Spleen (tissue), 11 donors: ENCODE measurements around the gene LRRC53. TPM values are rescaled to one million over a fixed set of nuclear protein-coding genes. Genes with fewer than 3 reads are reported as not detected.

ENCODE experiments used
- DNase-seq: peaks from one replicate; pipeline ENCODE4 v3.0.0-alpha.2; 2020
- H3K27ac ChIP-seq, 8 donors: fragments of 200-600 bp; sonication (generic) in 7 of 8; 1 replicate in 4 of 8; 2 replicates in 4 of 8; pipeline versions ENCODE4 v1.5.0 to v1.8.0; 2016 to 2021; ENCODE audit warnings: inconsistent platforms in 4 of 8, mild to moderate bottlenecking in 4 of 8, moderate library complexity in 1 of 8
- H3K27me3 ChIP-seq, 7 donors: fragments of 200-600 bp; sonication (generic) in 6 of 7; replicated peaks in 1 of 7; 1 replicate in 4 of 7; 2 replicates in 3 of 7; pipeline versions ENCODE4 v1.5.0 to v1.8.0; 2016 to 2021; ENCODE audit warnings: inconsistent platforms in 3 of 7, mild to moderate bottlenecking in 1 of 7
- H3K36me3 ChIP-seq, 6 donors: fragments of 200-600 bp; sonication (generic) in 5 of 6; 1 replicate in 4 of 6; 2 replicates in 2 of 6; pipeline versions ENCODE4 v1.5.0 to v1.8.0; 2016 to 2021; ENCODE audit warnings: inconsistent platforms in 2 of 6
- H3K4me1 ChIP-seq, 6 donors: fragments of 200-600 bp; sonication (generic) in 5 of 6; 1 replicate in 3 of 6; 2 replicates in 3 of 6; pipeline versions ENCODE4 v1.5.0 to v1.8.0; 2016 to 2021; ENCODE audit warnings: inconsistent platforms in 3 of 6
- H3K4me3 ChIP-seq, 8 donors: fragments of 200-600 bp; sonication (generic) in 7 of 8; 1 replicate in 4 of 8; 2 replicates in 4 of 8; pipeline versions ENCODE4 v1.5.0 to v1.8.0; 2016 to 2021; ENCODE audit warnings: inconsistent platforms in 4 of 8, mild to moderate bottlenecking in 4 of 8, moderate library complexity in 2 of 8
- H3K9me3 ChIP-seq, 8 donors: fragments of 200-600 bp; sonication (generic) in 7 of 8; 1 replicate in 4 of 8; 2 replicates in 4 of 8; pipeline versions ENCODE4 v1.5.0 to v1.8.0; 2016 to 2021; ENCODE audit warnings: inconsistent platforms in 4 of 8
- POLR2A ChIP-seq, 3 donors: fragments of 450-650 bp; IDR thresholded peaks; one replicate each; pipeline ENCODE4 v1.5.1; 2017; ENCODE audit warnings: antibody characterized with exemption in 3 of 3, mild to moderate bottlenecking in 1 of 3
- POLR2AphosphoS5 ChIP-seq, 3 donors: sonication (generic); formaldehyde crosslinking; IDR thresholded peaks; one replicate each; pipeline ENCODE4 v1.5.1; 2017; ENCODE audit warnings: antibody characterized with exemption in 3 of 3
- WGBS, 5 donors: extraction: QIAGEN DNeasy Blood & Tissue Kit in 3 of 5; methylation state at CpG; one replicate each; pipeline versions ENCODE4 v1.1.5 to v1.1.7; 2013 to 2018; 5-methylcytosine and 5-hydroxymethylcytosine counted together
- intact Hi-C: fragments of 100-400 bp; cut with DNase I; formaldehyde crosslinking; loops from one replicate; pipeline ENCODE4 v1.15.0; 2023; ENCODE audit warnings: low total_unique reads
- polyA plus RNA-seq, 3 donors: library from polyadenylated mRNA; stranded (reverse); fragments of 200-250 nt; gene quantifications; one replicate each; pipeline ENCODE4 v1.2.1, GENCODE V29; 2013
- total RNA-seq, 7 donors: library from RNA; depleted of rRNA in 3 of 7; stranded (reverse); fragments of >200 nt in 3 of 7; fragmentation: NEBNext Ultra II Directional in 4 of 7; extraction: Animal tissue kit (Norgen Biotek cat#: 25700) in 4 of 7; gene quantifications; one replicate each; pipeline versions ENCODE4 v1.1.0 to v1.2.1, GENCODE V29; 2016 to 2021
- TF ChIP-seq, protein P1 (sequence below), 11 experiments: fragments of 200-600 bp in 7 of 11; fragments of 450-650 bp in 4 of 11; sonication (generic) in 4 of 11; IDR thresholded peaks in 8 of 11; conservative IDR thresholded peaks in 3 of 11; 1 replicate in 7 of 11; 2 replicates in 4 of 11; pipeline versions ENCODE4 v1.4.0 to v1.8.0; 2016 to 2021; ENCODE audit warnings: antibody characterized with exemption in 11 of 11, inconsistent platforms in 4 of 11, mild to moderate bottlenecking in 1 of 11
- donor health status: healthy with polysubstance abuse.
- donor health status: DM: no; HTN: no; CAD: no; lungs with moderate emphysema.
- donor health status: DM: no; HTN: no; CAD: no.
- donor health status: Bipolar disorder and iron deficiency.
- donor health status: healthy.
- donor health status: DM: no; HTN: no; CAD: no.
- donor health status: DM: yes; HTN: yes; CAD: no.

Gene LRRC53
- total and polyA plus RNA-seq, 10 donors, result not detected

GRCh38 chr1:74498901-74499300 is 13.5 kb downstream of the LRRC53 start:
- no peak overlapping the region for H3K27ac ChIP-seq

GRCh38 chr1:74496669-74497068 is 15.7 kb downstream of the LRRC53 start:
- Histone ChIP-seq H3K27me3 (no peaks in the 10 kb centered on the region), H3K36me3 (no peaks in the 10 kb centered on the region), H3K4me3 (no peak overlapping the region), H3K4me1 (no peaks in the 10 kb centered on the region), H3K27ac (no peak overlapping the region), H3K9me3 (no peaks in the 10 kb centered on the region)
- no peak for TF ChIP-seq POLR2AphosphoS5 (IDR thresholded peaks at IDR 0.05)
- TF ChIP-seq, protein P1, sequence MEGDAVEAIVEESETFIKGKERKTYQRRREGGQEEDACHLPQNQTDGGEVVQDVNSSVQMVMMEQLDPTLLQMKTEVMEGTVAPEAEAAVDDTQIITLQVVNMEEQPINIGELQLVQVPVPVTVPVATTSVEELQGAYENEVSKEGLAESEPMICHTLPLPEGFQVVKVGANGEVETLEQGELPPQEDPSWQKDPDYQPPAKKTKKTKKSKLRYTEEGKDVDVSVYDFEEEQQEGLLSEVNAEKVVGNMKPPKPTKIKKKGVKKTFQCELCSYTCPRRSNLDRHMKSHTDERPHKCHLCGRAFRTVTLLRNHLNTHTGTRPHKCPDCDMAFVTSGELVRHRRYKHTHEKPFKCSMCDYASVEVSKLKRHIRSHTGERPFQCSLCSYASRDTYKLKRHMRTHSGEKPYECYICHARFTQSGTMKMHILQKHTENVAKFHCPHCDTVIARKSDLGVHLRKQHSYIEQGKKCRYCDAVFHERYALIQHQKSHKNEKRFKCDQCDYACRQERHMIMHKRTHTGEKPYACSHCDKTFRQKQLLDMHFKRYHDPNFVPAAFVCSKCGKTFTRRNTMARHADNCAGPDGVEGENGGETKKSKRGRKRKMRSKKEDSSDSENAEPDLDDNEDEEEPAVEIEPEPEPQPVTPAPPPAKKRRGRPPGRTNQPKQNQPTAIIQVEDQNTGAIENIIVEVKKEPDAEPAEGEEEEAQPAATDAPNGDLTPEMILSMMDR (IDR thresholded peaks at IDR 0.05 in 8 of 11, conservative IDR thresholded peaks at IDR 0.05 in 3 of 11), result no peak
- no peak for TF ChIP-seq POLR2A (IDR thresholded peaks at IDR 0.05)
- intact Hi-C loops, result no loop called here
- DNase-seq, result no peak

More at GRCh38 chr1:74498901-74499300, 13.5 kb downstream of the LRRC53 start:
- no peaks in the 10 kb centered on the region for H3K27me3 ChIP-seq
- WGBS, 5 donors, result 83 to 92% (median 90%) methylated on average over 3 of the region's 3 CpGs
- peaks cover 0 to under 1% (median 0%) of the 10 kb centered on the region in 6 donors for H3K4me1 ChIP-seq
- intact Hi-C loops, result no loop called here
- no peaks in the 10 kb centered on the region for H3K36me3 ChIP-seq
- no peak for DNase-seq
- no peaks in the 10 kb centered on the region for H3K9me3 ChIP-seq
- no peak overlapping the region for H3K4me3 ChIP-seq
- TF ChIP-seq, protein P1 (IDR thresholded peaks at IDR 0.05 in 8 of 11, conservative IDR thresholded peaks at IDR 0.05 in 3 of 11), result no peak
- TF ChIP-seq POLR2A (IDR thresholded peaks at IDR 0.05) (no peak), POLR2AphosphoS5 (IDR thresholded peaks at IDR 0.05) (no peak)

- H3K9me3 ChIP-seq, result no peaks in the 10 kb centered on the region
- 57 to 76% (median 66%) methylated on average over 1 of the region's 1 CpG for WGBS, 5 donors
- no peak for DNase-seq
- intact Hi-C loops, result no loop called here
- TF ChIP-seq, protein P1 (IDR thresholded peaks at IDR 0.05 in 8 of 11, conservative IDR thresholded peaks at IDR 0.05 in 3 of 11), result no peak
- TF ChIP-seq POLR2A (IDR thresholded peaks at IDR 0.05) (no peak), POLR2AphosphoS5 (IDR thresholded peaks at IDR 0.05) (no peak)
- H3K4me3 ChIP-seq, result no peak overlapping the region
- H3K27me3 ChIP-seq, result no peaks in the 10 kb centered on the region
- H3K4me1 ChIP-seq, result no peaks in the 10 kb centered on the region
- H3K27ac ChIP-seq, result no peak overlapping the region
- no peaks in the 10 kb centered on the region for H3K36me3 ChIP-seq
Measured at GRCh38 chr1:74486036-74486435, 26.4 kb downstream of the LRRC53 start.

- Histone ChIP-seq H3K27me3 (no peaks in the 10 kb centered on the region), H3K4me1 (no peaks in the 10 kb centered on the region), H3K27ac (no peak overlapping the region), H3K4me3 (no peak overlapping the region), H3K36me3 (no peaks in the 10 kb centered on the region), H3K9me3 (no peaks in the 10 kb centered on the region)
- intact Hi-C loops, result no loop called here
- WGBS, 5 donors, result 84 to 93% (median 88%) methylated on average over 3 of the region's 3 CpGs
- TF ChIP-seq POLR2AphosphoS5 (IDR thresholded peaks at IDR 0.05) (no peak), POLR2A (IDR thresholded peaks at IDR 0.05) (no peak)
- TF ChIP-seq, protein P1 (IDR thresholded peaks at IDR 0.05 in 8 of 11, conservative IDR thresholded peaks at IDR 0.05 in 3 of 11), result no peak
- DNase-seq, result no peak
Measured at GRCh38 chr1:74485622-74486021, 26.8 kb downstream of the LRRC53 start.
